HEK293T (cell line): ENCODE results near the gene MRPL21.

Experiments used
- ARNT ChIP-seq: fragments of 450-650 bp; IDR thresholded peaks from 2 replicates; pipeline ENCODE4 v1.6.1; 2017; ENCODE audit warnings: mild to moderate bottlenecking
- BHLHE40 ChIP-seq: fragments of 450-650 bp; IDR thresholded peaks from 2 replicates; pipeline ENCODE4 v1.6.1; 2016; ENCODE audit warnings: mild to moderate bottlenecking, moderate library complexity, borderline replicate concordance
- CTBP1 ChIP-seq: fragments of 450-650 bp; IDR thresholded peaks from 2 replicates; pipeline ENCODE4 v1.6.1; 2016; ENCODE audit warnings: borderline replicate concordance
- ELF4 ChIP-seq: fragments of 450-650 bp; IDR thresholded peaks from 2 replicates; pipeline ENCODE4 v1.6.1; 2017; ENCODE audit warnings: antibody characterized with exemption
- FOXA1 ChIP-seq: fragments of 450-650 bp; IDR thresholded peaks from 2 replicates; pipeline ENCODE4 v1.6.1; 2016; ENCODE audit warnings: mild to moderate bottlenecking
- FOXK2 ChIP-seq: fragments of 450-650 bp; IDR thresholded peaks from 2 replicates; pipeline ENCODE4 v1.6.1; 2016; ENCODE audit warnings: mild to moderate bottlenecking
- FOXM1 ChIP-seq: fragments of 450-650 bp; IDR thresholded peaks from 2 replicates; pipeline ENCODE4 v1.6.1; 2017; ENCODE audit warnings: mild to moderate bottlenecking, borderline replicate concordance
- NFRKB ChIP-seq: fragments of 450-650 bp; IDR thresholded peaks from 2 replicates; pipeline ENCODE4 v1.6.1; 2016; ENCODE audit warnings: mild to moderate bottlenecking, moderate library complexity
- PKNOX1 ChIP-seq: fragments of 450-650 bp; IDR thresholded peaks from 2 replicates; pipeline ENCODE4 v1.6.1; 2016
- SP1 ChIP-seq: fragments of 450-650 bp; IDR thresholded peaks from 2 replicates; pipeline ENCODE4 v1.6.1; 2017
- SUZ12 ChIP-seq: fragments of 450-650 bp; IDR thresholded peaks from 2 replicates; pipeline ENCODE4 v1.6.1; 2016; ENCODE audit warnings: mild to moderate bottlenecking
- TARDBP ChIP-seq: fragments of 450-650 bp; IDR thresholded peaks from 2 replicates; pipeline ENCODE4 v1.6.1; 2016
- ZNF384 ChIP-seq: fragments of 450-650 bp; IDR thresholded peaks from 2 replicates; pipeline ENCODE4 v1.6.1; 2016

DNA sequence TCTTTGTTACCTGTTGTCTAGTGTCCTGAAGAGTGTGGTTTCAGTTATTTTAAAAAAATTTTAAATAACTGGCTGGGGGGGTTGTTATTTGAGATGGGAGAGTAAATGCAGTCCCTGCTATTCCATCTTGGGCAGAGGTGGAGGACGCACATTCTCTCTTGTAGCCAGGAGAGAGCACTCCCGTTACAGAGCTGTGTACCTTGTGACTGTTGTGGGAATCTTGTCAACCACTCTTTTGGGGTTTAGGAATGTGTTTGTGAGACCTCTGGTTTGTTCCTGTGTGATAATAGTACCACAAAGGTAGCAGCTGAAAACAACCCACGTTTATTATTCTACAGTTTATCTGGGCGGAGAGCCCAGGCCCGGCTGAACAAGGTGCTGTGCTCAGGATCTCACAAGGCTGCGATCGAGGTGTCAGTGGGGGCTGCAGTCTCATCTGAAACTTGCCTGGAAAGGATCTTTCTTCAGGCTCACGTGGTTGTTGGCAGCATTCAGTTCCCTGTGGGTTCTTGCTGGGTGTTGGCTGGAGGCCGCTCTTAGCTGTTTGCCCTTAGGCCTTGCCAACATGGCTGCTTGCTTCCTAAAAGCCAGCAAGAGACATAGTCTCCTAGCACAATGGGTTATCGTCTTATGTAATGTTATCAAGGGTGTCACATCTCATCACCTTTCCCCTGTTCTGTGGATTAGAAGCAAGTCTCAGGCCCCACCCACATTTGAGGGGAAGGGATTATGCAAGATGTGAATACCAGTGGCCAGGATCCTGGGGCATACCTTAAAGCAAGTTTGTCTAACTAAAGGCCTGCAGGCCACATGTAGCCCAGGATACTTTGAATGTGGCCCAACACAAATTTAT lies 20.7 kb upstream of the MRPL21 start:
- TF ChIP-seq SUZ12 (no peak), FOXA1 (no peak), SP1 (no peak), FOXM1 (no peak), NFRKB (no peak), BHLHE40 (no peak), FOXK2 (no peak), TARDBP (no peak), PKNOX1 (no peak), ELF4 (no peak), ARNT (no peak), CTBP1 (no peak), ZNF384 (no peak)
